Measurements from ENCODE around the gene ABHD5.
A peak's percentile ranks its signal among the peaks of the same experiment; 100 is the strongest.

Gene ABHD5

GRCh38 chr3:43685921-43686320 is 4.8 kb upstream of the ABHD5 start:
- no peak for DNase-seq (ENCODE audit: low read depth)

- DNase-seq (ENCODE audit: low read depth): no peak
Measured at GRCh38 chr3:43686333-43686699, 4.4 kb upstream of the ABHD5 start.

- DNase-seq (ENCODE audit: low read depth): no peak
Measured at GRCh38 chr3:43686700-43687498, 3.8 kb upstream of the ABHD5 start.

- no peak for DNase-seq (ENCODE audit: low read depth)
Measured at GRCh38 chr3:43687499-43687811, 3.3 kb upstream of the ABHD5 start.

GRCh38 chr3:43688245-43688650 is 2.5 kb upstream of the ABHD5 start:
- no peak for DNase-seq (ENCODE audit: low read depth)

GRCh38 chr3:43689166-43689565 is 1.6 kb upstream of the ABHD5 start:
- no peak for DNase-seq (ENCODE audit: low read depth)

- no peak for DNase-seq (ENCODE audit: low read depth)
Measured at GRCh38 chr3:43689766-43690399, 855 bp upstream of the ABHD5 start.

GRCh38 chr3:43691120-43691995 is 620 bp downstream of the ABHD5 start:
- no peak for DNase-seq (ENCODE audit: low read depth)

GRCh38 chr3:43692085-43692855 is 1.5 kb downstream of the ABHD5 start:
- DNase-seq (ENCODE audit: low read depth): no peak

GRCh38 chr3:43692971-43693370 is 2.2 kb downstream of the ABHD5 start:
- DNase-seq (ENCODE audit: low read depth): no peak

- no peak for DNase-seq (ENCODE audit: low read depth)
Measured at GRCh38 chr3:43693594-43693993, 2.9 kb downstream of the ABHD5 start.

- no peak for DNase-seq (ENCODE audit: low read depth)
Measured at GRCh38 chr3:43695443-43695842, 4.7 kb downstream of the ABHD5 start.

- DNase-seq (ENCODE audit: low read depth): no peak
Measured at GRCh38 chr3:43695863-43696262, 5.1 kb downstream of the ABHD5 start.

- DNase-seq (ENCODE audit: low read depth): no peak
Measured at GRCh38 chr3:43696441-43696840, 5.7 kb downstream of the ABHD5 start.

- DNase-seq (ENCODE audit: low read depth): no peak
Measured at GRCh38 chr3:43696881-43697280, 6.1 kb downstream of the ABHD5 start.

GRCh38 chr3:43699864-43700263 is 9.1 kb downstream of the ABHD5 start:
- no peak for DNase-seq (ENCODE audit: low read depth)

GRCh38 chr3:43704697-43705096 is 14.0 kb downstream of the ABHD5 start:
- DNase-seq (ENCODE audit: low read depth): no peak

- DNase-seq (ENCODE audit: low read depth): no peak
Measured at GRCh38 chr3:43706342-43706741, 15.6 kb downstream of the ABHD5 start.

GRCh38 chr3:43707266-43707665 is 16.5 kb downstream of the ABHD5 start:
- no peak for DNase-seq (ENCODE audit: low read depth)

GRCh38 chr3:43707998-43708397 is 17.3 kb downstream of the ABHD5 start:
- DNase-seq (ENCODE audit: low read depth): peak; percentile 94

- DNase-seq (ENCODE audit: low read depth): no peak
Measured at GRCh38 chr3:43709022-43709421, 18.3 kb downstream of the ABHD5 start.

GRCh38 chr3:43710607-43711006 is 19.9 kb downstream of the ABHD5 start:
- no peak for DNase-seq (ENCODE audit: low read depth)

Data from non-pigmented ciliary epithelial cell (primary cell).